Activated CD4-positive, alpha-beta T cell treated with anti-CD3 and anti-CD28 coated beads, Interleukin-2, amount 10 ng/mL, durations not matched to agents 7 days and 5 days (primary cell): Measurements from ENCODE around the gene AVEN. TPM values are rescaled to one million over a fixed set of nuclear protein-coding genes. Genes with fewer than 3 reads are reported as not detected.
"Not testable (repeated sequence)": the region's sequence is repeated elsewhere in the genome, so short reads cannot be mapped to it uniquely, and the experiment has no call there.

Source experiments
- CTCF ChIA-PET: fragments of 350-600 bp; sonication (Branson Sonifier 250); formaldehyde crosslinking; loops from one replicate; lab custom pipeline; 2021; ENCODE audit warnings: antibody characterized with exemption; lab: Charles Lee
- POLR2A ChIA-PET: fragments of 350-600 bp; sonication (Branson Sonifier 250); formaldehyde crosslinking; loops from one replicate; lab custom pipeline; 2021; ENCODE audit warnings: antibody characterized with exemption; lab: Charles Lee
- DNase-seq: peaks from one replicate; pipeline ENCODE4 v3.0.0-alpha.2; 2020
- H3K27ac Mint-ChIP-seq: one replicate; pipeline ENCODE4 v1.8.0; 2021; ENCODE audit warnings: mild to moderate bottlenecking, moderate library complexity, mixed read lengths
- H3K27me3 Mint-ChIP-seq: one replicate; pipeline ENCODE4 v1.8.0; 2021; ENCODE audit warnings: mixed read lengths
- H3K36me3 Mint-ChIP-seq: one replicate; pipeline ENCODE4 v1.8.0; 2021; ENCODE audit warnings: low read depth, mixed read lengths
- H3K4me1 Mint-ChIP-seq: one replicate; pipeline ENCODE4 v1.8.0; 2021; ENCODE audit warnings: mixed read lengths
- H3K4me3 Mint-ChIP-seq: one replicate; pipeline ENCODE4 v1.8.0; 2021; ENCODE audit warnings: mild to moderate bottlenecking, moderate library complexity, mixed read lengths
- H3K9me3 Mint-ChIP-seq: one replicate; pipeline ENCODE4 v1.8.0; 2021; ENCODE audit warnings: mixed read lengths
- total RNA-seq, 2 experiments: library from RNA; stranded (reverse); gene quantifications; one replicate each; pipeline ENCODE4 v1.2.3, GENCODE V29; 2021

Gene AVEN
- total RNA-seq, 2 experiments from 2014 or later: 9.1 TPM

DNA sequence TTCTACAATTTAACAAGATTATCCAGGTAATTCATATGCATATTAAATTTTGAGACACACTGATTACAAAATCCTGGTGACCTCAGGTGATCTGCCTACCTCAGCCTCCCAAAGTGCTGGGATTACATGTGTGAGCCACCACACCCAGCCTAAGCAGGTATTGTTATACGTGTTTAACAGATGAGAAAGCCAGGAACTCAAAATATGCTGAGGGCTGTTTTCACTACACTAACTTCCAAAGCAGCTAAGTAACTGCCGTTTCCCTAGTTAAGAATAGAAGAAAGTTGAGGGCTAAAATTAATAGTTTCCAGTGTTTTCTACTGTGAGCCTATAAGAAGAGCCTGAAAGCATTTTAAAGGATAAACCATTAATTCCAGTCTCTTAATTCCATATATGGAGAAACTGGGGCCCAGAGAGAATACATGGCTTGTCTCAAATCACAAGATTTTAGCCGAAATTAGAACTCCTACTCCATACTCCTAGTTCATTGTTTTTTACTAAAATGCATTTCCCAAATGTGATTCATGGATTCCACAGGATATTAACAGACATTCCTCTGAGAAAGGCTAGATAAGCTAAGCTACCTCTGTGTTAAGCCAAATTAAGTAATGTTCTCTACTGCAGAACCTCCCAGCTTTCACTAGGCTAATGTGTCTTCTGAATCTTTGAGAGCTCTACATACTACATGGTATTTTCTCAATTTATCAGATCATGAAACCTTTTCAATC, 17.0 kb upstream of the AVEN start:
- Mint-ChIP-seq H3K4me3 (no peak overlapping the region), H3K27me3 (peaks cover 2% of the 10 kb centered on the region), H3K9me3 (peaks cover 13% of the 10 kb centered on the region), H3K36me3 (peaks cover 10% of the 10 kb centered on the region), H3K27ac (no peak overlapping the region), H3K4me1 (no peaks in the 10 kb centered on the region)
- ChIA-PET POLR2A (no interaction called here), CTCF (interaction anchor here (1.0 kb wide), 1 partner anchor 37 kb away, joined by 4 read pairs; no protein-coding TSS in a partner anchor)
- no peak for DNase-seq

GRCh38 chr15:34054081-34054707, 15.2 kb upstream of the AVEN start:
- peaks cover 24% of the 10 kb centered on the region for H3K9me3 Mint-ChIP-seq
- POLR2A ChIA-PET: no interaction called here
- DNase-seq: no peak
- CTCF ChIA-PET: no interaction called here
- peaks cover 22% of the 10 kb centered on the region for H3K36me3 Mint-ChIP-seq
- H3K27me3 Mint-ChIP-seq: peaks cover 8% of the 10 kb centered on the region
- H3K4me3 Mint-ChIP-seq: no peak overlapping the region
- H3K27ac Mint-ChIP-seq: no peak overlapping the region
- H3K4me1 Mint-ChIP-seq: no peaks in the 10 kb centered on the region

GRCh38 chr15:34050385-34050784, 11.4 kb upstream of the AVEN start:
- peaks cover 26% of the 10 kb centered on the region for H3K9me3 Mint-ChIP-seq
- H3K4me1 Mint-ChIP-seq, H3K27me3 Mint-ChIP-seq, DNase-seq, CTCF ChIA-PET, H3K4me3 Mint-ChIP-seq, POLR2A ChIA-PET, H3K27ac Mint-ChIP-seq: not testable (repeated sequence)
- H3K36me3 Mint-ChIP-seq: peaks cover 23% of the 10 kb centered on the region

DNA sequence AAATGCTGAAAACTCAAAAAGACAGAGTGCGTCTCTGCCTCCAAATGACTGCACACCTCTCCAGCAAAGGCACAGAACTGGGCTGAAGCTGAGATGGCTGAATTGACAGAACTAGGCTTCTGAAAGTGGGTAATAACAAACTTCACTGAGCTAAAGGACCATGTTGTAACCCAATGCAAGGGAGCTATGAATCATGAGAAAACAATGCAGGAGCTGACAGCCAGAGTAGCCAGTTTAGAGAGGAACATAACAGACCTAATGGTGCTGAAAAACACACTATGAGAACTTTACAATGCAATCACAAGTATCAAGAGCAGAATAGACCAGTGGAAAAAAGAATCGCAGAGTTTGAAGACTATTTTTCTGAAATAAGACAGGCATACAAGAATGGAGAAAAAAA, 10.1 kb upstream of the AVEN start:
- H3K4me3 Mint-ChIP-seq: no peak overlapping the region
- peaks cover under 1% of the 10 kb centered on the region for H3K4me1 Mint-ChIP-seq
- peaks cover 26% of the 10 kb centered on the region for H3K9me3 Mint-ChIP-seq
- ChIA-PET POLR2A (no interaction called here), CTCF (no interaction called here)
- peaks cover 23% of the 10 kb centered on the region for H3K36me3 Mint-ChIP-seq
- no peak for DNase-seq
- no peak overlapping the region for H3K27ac Mint-ChIP-seq
- H3K27me3 Mint-ChIP-seq: peaks cover 9% of the 10 kb centered on the region

- H3K27me3 Mint-ChIP-seq: peaks cover 9% of the 10 kb centered on the region
- H3K9me3 Mint-ChIP-seq: peaks cover 26% of the 10 kb centered on the region
- no peak overlapping the region for H3K4me3 Mint-ChIP-seq
- DNase-seq: no peak
- CTCF ChIA-PET: interaction anchor here (0.6 kb wide), 1 partner anchor 58 kb away, joined by 4 read pairs; no protein-coding TSS in a partner anchor
- H3K27ac Mint-ChIP-seq: no peak overlapping the region
- peaks cover 6% of the 10 kb centered on the region for H3K4me1 Mint-ChIP-seq
- POLR2A ChIA-PET: no interaction called here
- H3K36me3 Mint-ChIP-seq: peaks cover 23% of the 10 kb centered on the region
Observed at GRCh38 chr15:34047893-34048775, 9.1 kb upstream of the AVEN start.

DNA sequence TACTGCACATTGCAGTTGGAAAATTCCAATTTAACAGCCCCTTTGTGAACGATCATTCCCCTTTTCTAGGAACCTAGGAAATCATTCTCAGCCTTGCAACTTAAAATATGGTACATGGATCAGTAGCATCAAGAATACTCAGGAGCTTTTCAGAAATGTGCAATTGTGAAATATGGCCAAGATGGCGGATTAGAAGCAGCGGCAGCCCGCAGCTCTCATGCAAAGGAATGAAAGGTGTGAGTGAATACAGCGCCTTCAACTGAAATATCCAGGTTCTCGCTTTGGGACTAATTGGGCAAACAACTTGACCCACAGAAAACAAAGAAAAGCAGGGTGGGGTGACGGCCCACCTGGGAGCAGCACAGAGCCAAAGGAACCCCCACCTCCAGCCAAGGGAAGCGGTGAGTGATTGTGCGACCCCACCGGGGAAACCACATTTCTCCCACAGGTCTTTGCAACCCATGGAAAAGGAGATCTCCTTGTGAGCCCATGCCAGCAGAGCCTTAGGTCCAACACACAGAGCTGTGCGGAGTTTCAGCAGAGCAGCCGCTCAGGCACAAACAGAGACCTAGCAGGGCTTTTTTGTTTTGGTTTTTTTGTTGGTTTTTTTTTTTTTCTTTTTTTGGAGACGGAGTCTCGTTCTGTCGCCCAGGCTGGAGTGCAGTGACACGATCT, 7.6 kb upstream of the AVEN start:
- DNase-seq: no peak
- Mint-ChIP-seq H3K4me1 (peaks cover 6% of the 10 kb centered on the region), H3K27me3 (peaks cover 8% of the 10 kb centered on the region), H3K9me3 (peaks cover 19% of the 10 kb centered on the region), H3K36me3 (peaks cover 18% of the 10 kb centered on the region), H3K4me3 (no peak overlapping the region), H3K27ac (no peak overlapping the region)
- ChIA-PET CTCF (no interaction called here), POLR2A (no interaction called here)

DNA sequence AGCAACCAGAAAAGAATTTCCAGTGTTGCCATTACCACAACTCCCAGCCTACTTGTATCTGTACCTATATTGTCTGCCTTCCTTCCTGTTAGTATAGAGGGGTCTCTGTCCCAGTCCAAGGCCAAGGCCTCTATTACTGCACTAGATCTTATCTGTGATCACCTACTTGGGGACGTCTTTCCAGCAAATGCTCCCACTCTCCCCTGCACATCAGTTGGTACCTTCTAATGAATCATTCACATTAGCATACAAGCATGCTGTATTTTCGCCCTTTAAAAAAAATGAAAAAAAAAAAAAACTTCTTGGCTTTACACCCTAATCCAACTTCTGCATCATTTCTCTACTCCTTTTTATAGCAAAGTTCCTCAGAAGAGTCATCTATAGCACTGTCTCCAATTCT, 4.8 kb upstream of the AVEN start:
- Mint-ChIP-seq H3K4me3 (no peak overlapping the region), H3K27ac (no peak overlapping the region)
- CTCF ChIA-PET: interaction anchor here (0.8 kb wide), 1 partner anchor 8 kb away, joined by 4 read pairs; no protein-coding TSS in a partner anchor

GRCh38 chr15:34043391-34043790, 4.4 kb upstream of the AVEN start:
- ChIA-PET CTCF (interaction anchor here (0.6 to 0.8 kb wide), 2 partner anchors 8 to 662 kb away, joined by 3 to 4 read pairs; no protein-coding TSS in a partner anchor), POLR2A (no interaction called here)
- peaks cover 22% of the 10 kb centered on the region for H3K4me1 Mint-ChIP-seq
- H3K27ac Mint-ChIP-seq: no peak overlapping the region
- no peak for DNase-seq
- no peaks in the 10 kb centered on the region for H3K36me3 Mint-ChIP-seq
- H3K4me3 Mint-ChIP-seq: no peak overlapping the region
- H3K9me3 Mint-ChIP-seq: no peaks in the 10 kb centered on the region
- H3K27me3 Mint-ChIP-seq: no peaks in the 10 kb centered on the region

More for the DNA sequence above, 4.8 kb upstream of the AVEN start:
- no peak for DNase-seq
- POLR2A ChIA-PET: no interaction called here
- H3K36me3 Mint-ChIP-seq: no peaks in the 10 kb centered on the region
- H3K27me3 Mint-ChIP-seq: no peaks in the 10 kb centered on the region
- H3K9me3 Mint-ChIP-seq: no peaks in the 10 kb centered on the region
- H3K4me1 Mint-ChIP-seq: peaks cover 22% of the 10 kb centered on the region

- ChIA-PET CTCF (interaction anchor here (0.6 to 1.0 kb wide), 4 partner anchors 13 to 166 kb away, joined by 3 to 4 read pairs (median 3); no protein-coding TSS in a partner anchor), POLR2A (no interaction called here)
- H3K27ac Mint-ChIP-seq: peak overlapping the region; percentile 97
- DNase-seq: no peak
- peak overlapping the region; percentile 69 for H3K4me3 Mint-ChIP-seq
- peaks cover 33% of the 10 kb centered on the region for H3K4me1 Mint-ChIP-seq
- no peaks in the 10 kb centered on the region for H3K27me3 Mint-ChIP-seq
- H3K9me3 Mint-ChIP-seq: no peaks in the 10 kb centered on the region
- no peaks in the 10 kb centered on the region for H3K36me3 Mint-ChIP-seq
Observed at GRCh38 chr15:34039790-34040113, 748 bp upstream of the AVEN start.

DNA sequence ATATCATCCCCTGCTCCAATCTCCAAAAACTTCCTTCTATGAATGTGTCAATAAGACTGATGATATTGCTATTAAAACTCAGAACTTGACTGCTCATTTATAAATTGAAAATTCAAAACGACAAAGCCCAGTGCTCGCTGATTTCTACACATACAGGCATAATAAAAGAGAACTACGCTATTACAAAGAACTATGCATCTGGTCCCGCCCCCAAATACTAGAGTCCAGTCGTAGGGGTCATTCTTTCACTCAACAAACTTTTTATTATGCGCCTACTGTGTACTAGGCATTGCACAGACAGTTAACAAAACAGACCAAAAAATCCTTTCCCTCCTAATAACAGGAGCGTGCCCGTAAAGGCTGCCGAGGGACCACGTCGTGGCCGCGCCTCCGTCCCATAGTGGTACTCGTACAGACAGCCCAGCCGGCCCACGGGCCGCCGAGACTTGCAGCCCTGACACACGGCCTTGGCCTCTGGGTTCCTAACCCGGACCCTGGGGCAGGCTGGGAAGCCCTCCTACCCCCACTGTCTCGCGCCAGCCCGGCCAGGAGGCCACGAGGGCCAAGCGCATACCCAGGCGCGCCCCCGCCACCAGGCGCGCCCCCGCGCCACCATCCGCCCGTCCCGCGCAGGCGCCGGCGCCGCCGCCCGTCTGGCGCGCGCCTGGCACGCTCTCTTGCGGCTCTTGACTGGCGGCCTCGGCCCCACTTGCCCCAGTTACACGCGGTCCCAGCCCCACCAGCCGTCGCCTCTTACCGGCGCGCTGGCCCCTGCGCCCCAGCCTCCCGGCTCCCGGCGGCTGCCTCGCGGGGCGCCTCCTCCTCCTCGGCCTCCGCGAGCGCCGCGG, 757 bp downstream of the AVEN start:
- Mint-ChIP-seq H3K36me3 (no peaks in the 10 kb centered on the region), H3K4me1 (peaks cover 27% of the 10 kb centered on the region), H3K4me3 (peak overlapping the region; percentile 87), H3K27me3 (no peaks in the 10 kb centered on the region), H3K9me3 (no peaks in the 10 kb centered on the region), H3K27ac (peak overlapping the region; percentile 91)
- ChIA-PET POLR2A (interaction anchor here (0.6 kb wide), 1 partner anchor 15 kb away, joined by 3 read pairs; no protein-coding TSS in a partner anchor), CTCF (interaction anchor here (1.2 kb wide), 1 partner anchor 16 kb away, joined by 3 read pairs; no protein-coding TSS in a partner anchor)
- DNase-seq: peak; percentile 72

DNA sequence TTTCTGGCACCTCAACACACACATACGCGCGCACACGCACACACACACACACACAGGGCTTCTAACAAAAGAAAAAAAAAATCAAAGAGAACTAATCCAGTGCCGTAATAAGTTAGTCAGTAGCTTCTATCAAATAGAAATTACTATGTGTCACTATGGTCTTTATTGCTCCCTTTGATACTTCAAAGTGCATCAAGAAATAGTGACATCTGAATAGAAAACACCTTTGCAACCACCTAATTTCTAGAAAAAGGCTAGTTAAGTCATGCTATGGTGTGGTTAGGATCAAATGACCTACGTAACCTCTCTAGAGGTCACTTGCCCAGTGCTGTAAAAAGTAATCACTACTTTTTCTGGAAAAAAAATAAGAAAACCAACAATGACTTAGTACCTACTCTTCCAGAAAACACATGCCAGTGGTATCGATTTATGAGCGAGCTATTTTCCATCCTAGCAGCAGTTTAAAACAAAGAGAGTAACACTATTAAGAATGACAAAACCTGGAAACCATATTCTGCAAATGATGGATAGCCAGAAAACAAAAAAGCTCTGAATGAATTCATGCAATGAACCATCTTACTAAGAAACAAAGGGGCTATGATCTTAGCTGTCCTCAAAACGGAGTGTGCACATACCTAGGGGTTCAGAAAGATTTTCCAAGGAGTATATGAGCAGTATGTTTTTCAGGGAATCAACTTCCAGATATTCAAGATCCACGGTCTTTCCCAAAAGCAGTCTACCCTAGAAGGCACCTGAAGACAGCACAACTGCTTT, 6.8 kb downstream of the AVEN start:
- Mint-ChIP-seq H3K27me3 (no peaks in the 10 kb centered on the region), H3K36me3 (peaks cover 4% of the 10 kb centered on the region), H3K9me3 (peaks cover 5% of the 10 kb centered on the region), H3K4me1 (peaks cover 6% of the 10 kb centered on the region), H3K27ac (no peak overlapping the region), H3K4me3 (no peak overlapping the region)
- ChIA-PET CTCF (no interaction called here), POLR2A (no interaction called here)
- DNase-seq: no peak
